HEK293T (cell line): ENCODE results near the gene PDIA6.

Experiments
- CTCF ChIA-PET: fragments of 350-600 bp; formaldehyde crosslinking; extraction: SDS; loops from one replicate; lab custom pipeline; 2021; ENCODE audit warnings: antibody characterized with exemption, inconsistent platforms; lab: Yijun Ruan, JAX
- POLR2A ChIA-PET: fragments of 350-600 bp; formaldehyde crosslinking; extraction: SDS; loops from one replicate; lab custom pipeline; 2020; ENCODE audit warnings: antibody characterized with exemption, inconsistent platforms; lab: Yijun Ruan, JAX
- DNase-seq: peaks from one replicate; pipeline ENCODE4 v3.0.0; 2012; ENCODE audit warnings: mixed read lengths; ENCODE audit errors: extremely low spot score
- ARNT ChIP-seq: fragments of 450-650 bp; IDR thresholded peaks from 2 replicates; pipeline ENCODE4 v1.6.1; 2017; ENCODE audit warnings: mild to moderate bottlenecking
- BHLHE40 ChIP-seq: fragments of 450-650 bp; IDR thresholded peaks from 2 replicates; pipeline ENCODE4 v1.6.1; 2016; ENCODE audit warnings: mild to moderate bottlenecking, moderate library complexity, borderline replicate concordance
- CTBP1 ChIP-seq: fragments of 450-650 bp; IDR thresholded peaks from 2 replicates; pipeline ENCODE4 v1.6.1; 2016; ENCODE audit warnings: borderline replicate concordance
- ELF4 ChIP-seq: fragments of 450-650 bp; IDR thresholded peaks from 2 replicates; pipeline ENCODE4 v1.6.1; 2017; ENCODE audit warnings: antibody characterized with exemption
- FOXA1 ChIP-seq: fragments of 450-650 bp; IDR thresholded peaks from 2 replicates; pipeline ENCODE4 v1.6.1; 2016; ENCODE audit warnings: mild to moderate bottlenecking
- FOXK2 ChIP-seq: fragments of 450-650 bp; IDR thresholded peaks from 2 replicates; pipeline ENCODE4 v1.6.1; 2016; ENCODE audit warnings: mild to moderate bottlenecking
- FOXM1 ChIP-seq: fragments of 450-650 bp; IDR thresholded peaks from 2 replicates; pipeline ENCODE4 v1.6.1; 2017; ENCODE audit warnings: mild to moderate bottlenecking, borderline replicate concordance
- HDGF ChIP-seq: fragments of 450-650 bp; IDR thresholded peaks from 2 replicates; pipeline ENCODE4 v1.6.1; 2017; ENCODE audit warnings: antibody characterized with exemption, borderline replicate concordance
- L3MBTL2 ChIP-seq: fragments of 450-650 bp; conservative IDR thresholded peaks from 2 replicates; pipeline ENCODE4 v1.6.1; 2016; ENCODE audit warnings: mild to moderate bottlenecking
- LEF1 ChIP-seq: fragments of 450-650 bp; IDR thresholded peaks from 2 replicates; pipeline ENCODE4 v1.6.1; 2017; ENCODE audit warnings: mild to moderate bottlenecking, borderline replicate concordance
- NFRKB ChIP-seq: fragments of 450-650 bp; IDR thresholded peaks from 2 replicates; pipeline ENCODE4 v1.6.1; 2016; ENCODE audit warnings: mild to moderate bottlenecking, moderate library complexity
- PKNOX1 ChIP-seq: fragments of 450-650 bp; IDR thresholded peaks from 2 replicates; pipeline ENCODE4 v1.6.1; 2016
- SP1 ChIP-seq: fragments of 450-650 bp; IDR thresholded peaks from 2 replicates; pipeline ENCODE4 v1.6.1; 2017
- SUZ12 ChIP-seq: fragments of 450-650 bp; IDR thresholded peaks from 2 replicates; pipeline ENCODE4 v1.6.1; 2016; ENCODE audit warnings: mild to moderate bottlenecking
- TARDBP ChIP-seq: fragments of 450-650 bp; IDR thresholded peaks from 2 replicates; pipeline ENCODE4 v1.6.1; 2016
- ZNF384 ChIP-seq: fragments of 450-650 bp; IDR thresholded peaks from 2 replicates; pipeline ENCODE4 v1.6.1; 2016

The PDIA6 gene

DNA sequence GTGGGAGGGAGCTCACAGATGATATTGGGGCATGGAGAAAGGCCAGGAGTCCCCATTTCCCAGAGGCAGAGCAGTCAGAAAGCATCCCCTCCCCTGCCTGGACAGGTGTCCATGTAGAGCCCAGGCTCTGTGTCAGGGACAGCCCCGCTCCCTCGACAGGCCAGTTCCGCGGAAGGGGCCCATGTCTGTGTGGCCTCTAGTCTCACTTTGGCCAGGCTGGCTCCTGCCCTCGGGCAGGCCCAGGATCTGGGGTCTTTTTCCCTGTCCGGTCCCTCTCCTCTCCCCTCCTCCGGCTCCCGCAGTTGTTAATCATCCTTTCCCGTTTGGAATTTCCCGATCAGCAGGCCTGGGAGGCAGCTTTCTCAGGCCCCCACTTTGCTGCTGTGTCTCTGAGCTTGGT is 20.4 kb upstream of the PDIA6 start:
- ChIA-PET POLR2A (interaction anchor here (0.8 to 1.8 kb wide), 2 partner anchors 21 to 297 kb away, joined by 3 to 7 read pairs; partner anchors contain the start of gene PDIA6), CTCF (interaction anchor here (0.5 to 3.0 kb wide), 29 partner anchors 9 to 1253 kb away, joined by 3 to 27 read pairs (median 4); partner anchors contain the start of genes KCNF1 and PDIA6)
- no peak for TF ChIP-seq BHLHE40
- TF ChIP-seq HDGF, result no peak
- TF ChIP-seq ZNF384, result no peak
- no peak for TF ChIP-seq SP1
- no peak for TF ChIP-seq FOXM1
- TF ChIP-seq CTBP1, result no peak
- TF ChIP-seq ARNT, result no peak
- TF ChIP-seq L3MBTL2, result no peak
- TF ChIP-seq ELF4, result no peak
- no peak for TF ChIP-seq LEF1
- no peak for TF ChIP-seq PKNOX1
- no peak for TF ChIP-seq FOXA1
- TF ChIP-seq SUZ12, result no peak
- TF ChIP-seq NFRKB, result no peak
- TF ChIP-seq FOXK2, result no peak
- no peak for TF ChIP-seq TARDBP
- DNase-seq, result no peak

- TF ChIP-seq L3MBTL2 (no peak; the same call in 1 of the 2 replicates), BHLHE40 (no peak), HDGF (no peak), TARDBP (no peak), PKNOX1 (no peak), ZNF384 (no peak), CTBP1 (no peak), ELF4 (no peak), FOXK2 (no peak), ARNT (no peak), SP1 (no peak)
- POLR2A ChIA-PET, result interaction anchor here (0.8 to 1.8 kb wide), 3 partner anchors 15 to 297 kb away, joined by 3 to 7 read pairs (median 3); partner anchors contain the start of gene PDIA6
- DNase-seq, result peak; percentile 89
- CTCF ChIA-PET, result interaction anchor here (0.5 to 1.9 kb wide), 28 partner anchors 8 to 1253 kb away, joined by 3 to 27 read pairs (median 4); partner anchors contain the start of genes KCNF1 and PDIA6
Observed at GRCh38 chr2:10832203-10832936, 19.8 kb upstream of the PDIA6 start.

DNA sequence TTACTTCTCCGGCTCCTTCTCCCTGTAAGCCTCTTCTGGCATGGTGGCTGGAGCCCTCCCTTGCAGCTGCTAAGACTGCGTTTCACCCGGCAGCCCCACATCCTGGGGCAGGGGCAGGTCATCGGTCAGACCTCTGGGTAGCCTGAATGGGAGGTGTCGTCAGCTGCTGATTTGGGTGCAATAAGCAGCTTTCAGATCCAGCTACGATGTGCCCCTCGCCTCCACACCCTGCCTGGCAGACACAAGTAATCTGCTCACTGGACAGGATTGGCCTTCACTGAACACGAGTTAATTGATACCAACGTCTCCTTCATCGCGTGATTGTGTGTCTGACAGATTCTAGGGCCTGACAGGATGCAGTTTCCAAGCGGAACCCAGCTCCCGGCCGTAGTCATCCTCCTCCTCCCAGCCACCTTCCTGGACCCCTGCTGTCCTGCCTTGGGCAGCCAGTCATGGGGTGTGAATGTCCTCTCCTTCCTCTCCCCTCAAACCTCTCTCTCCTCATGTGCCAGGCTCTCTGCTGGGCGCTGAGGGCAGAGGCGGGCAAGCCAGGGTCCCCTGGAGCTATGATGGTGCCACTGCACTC is 18.9 kb upstream of the PDIA6 start:
- TF ChIP-seq NFRKB (no peak), BHLHE40 (no peak), HDGF (no peak), PKNOX1 (no peak), LEF1 (no peak), CTBP1 (no peak), FOXA1 (no peak), ARNT (no peak), ELF4 (no peak), L3MBTL2 (no peak), SP1 (no peak), FOXK2 (no peak), ZNF384 (no peak)
- ChIA-PET POLR2A (interaction anchor here (1.2 to 1.8 kb wide), 2 partner anchors 14 to 19 kb away, joined by 3 to 7 read pairs; partner anchors contain the start of gene PDIA6), CTCF (interaction anchor here (0.6 to 1.8 kb wide), 11 partner anchors 11 to 752 kb away, joined by 3 to 27 read pairs (median 6); a partner anchor contains a TSS)
- DNase-seq, result no peak

DNA sequence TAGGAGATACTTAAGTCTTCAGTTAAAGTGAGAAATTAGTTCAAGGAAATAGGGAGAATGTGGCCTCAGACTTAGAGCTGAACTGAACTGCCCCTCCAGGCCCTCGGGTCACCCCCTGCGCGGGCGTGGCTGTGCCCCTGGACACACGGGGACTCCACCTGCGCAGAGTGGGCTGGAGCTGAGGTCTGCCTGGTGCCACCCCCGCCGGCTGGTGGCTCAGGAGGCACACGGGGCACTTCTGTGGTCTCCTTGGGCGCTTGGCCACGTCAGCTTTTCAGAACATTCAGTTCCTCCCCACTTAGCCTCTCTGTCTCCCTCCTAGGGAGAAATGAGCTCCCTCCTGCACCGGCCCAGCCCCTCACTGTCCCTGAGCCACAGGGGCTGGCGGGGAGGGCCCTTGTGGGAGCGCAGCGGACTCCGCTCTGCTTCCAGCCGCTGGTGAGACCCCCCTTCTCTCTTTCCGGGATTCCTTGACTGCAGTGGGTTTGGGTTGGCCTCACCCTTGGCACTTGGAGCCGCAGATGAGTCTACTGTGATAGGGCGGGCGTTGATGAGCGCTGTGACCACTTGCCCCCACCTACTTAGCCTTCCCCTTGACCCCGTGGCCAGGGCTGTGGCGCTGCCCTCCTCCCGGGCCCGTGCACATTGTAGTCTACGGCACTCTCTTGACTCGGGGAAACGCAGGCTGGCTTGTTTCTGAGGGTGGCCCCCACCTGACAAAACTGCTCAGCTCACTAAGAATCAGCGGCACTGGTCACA is 18.2 kb upstream of the PDIA6 start:
- CTCF ChIA-PET, result interaction anchor here (0.6 to 1.4 kb wide), 5 partner anchors 13 to 752 kb away, joined by 3 to 6 read pairs (median 3); partner anchors contain the start of gene PDIA6
- POLR2A ChIA-PET, result interaction anchor here (1.2 to 1.8 kb wide), 2 partner anchors 14 to 19 kb away, joined by 3 to 7 read pairs; partner anchors contain the start of gene PDIA6
- no peak for DNase-seq

GRCh38 chr2:10830203-10830602 is 17.6 kb upstream of the PDIA6 start:
- ChIA-PET POLR2A (no interaction called here), CTCF (interaction anchor here (1.0 to 1.4 kb wide), 4 partner anchors 13 to 294 kb away, joined by 3 to 6 read pairs (median 4); partner anchors contain the start of gene PDIA6)
- DNase-seq, result no peak
- TF ChIP-seq CTBP1 (no peak), PKNOX1 (no peak), SP1 (no peak), L3MBTL2 (no peak), NFRKB (no peak), HDGF (no peak), FOXK2 (no peak), SUZ12 (no peak), ARNT (no peak), ZNF384 (no peak)

More for the DNA sequence above, 18.2 kb upstream of the PDIA6 start:
- TF ChIP-seq BHLHE40 (no peak), SP1 (no peak), TARDBP (no peak), SUZ12 (no peak), LEF1 (no peak), CTBP1 (no peak), ARNT (no peak)
